ENCODE measurements around the gene LHX4. TPM values are rescaled to one million over a fixed set of nuclear protein-coding genes. Genes with fewer than 3 reads are reported as not detected.

The LHX4 gene
- total RNA-seq, 1 donor from 2014 or later = 2.1 TPM

GRCh38 chr1:180193141-180194047, 36.7 kb upstream of the LHX4 start:
- peak overlapping the region; percentile 56 for H3K4me3 Mint-ChIP-seq (ENCODE audit: unreplicated experiment)
- no peak overlapping the region for H3K27ac Mint-ChIP-seq (ENCODE audit: unreplicated experiment)
- peaks cover 29% of the 10 kb centered on the region for H3K36me3 Mint-ChIP-seq (ENCODE audit: unreplicated experiment)
- H3K27me3 Mint-ChIP-seq (ENCODE audit: unreplicated experiment) = peaks cover 28% of the 10 kb centered on the region
- H3K9me3 Mint-ChIP-seq (ENCODE audit: unreplicated experiment) = peaks cover 21% of the 10 kb centered on the region
- H3K4me1 Mint-ChIP-seq (ENCODE audit: low read depth, unreplicated experiment) = peaks cover 43% of the 10 kb centered on the region
- TF ChIP-seq CTCF (IDR thresholded peaks at IDR 0.05; ENCODE audit: partially characterized antibody, unreplicated experiment) = no peak
- no peak for DNase-seq

GRCh38 chr1:180194048-180194425, 36.0 kb upstream of the LHX4 start:
- no peak for DNase-seq
- peaks cover 24% of the 10 kb centered on the region for H3K27me3 Mint-ChIP-seq (ENCODE audit: unreplicated experiment)
- no peak overlapping the region for H3K27ac Mint-ChIP-seq (ENCODE audit: unreplicated experiment)
- no peak overlapping the region for H3K4me3 Mint-ChIP-seq (ENCODE audit: unreplicated experiment)
- no peak for TF ChIP-seq CTCF (IDR thresholded peaks at IDR 0.05; ENCODE audit: partially characterized antibody, unreplicated experiment)
- peaks cover 21% of the 10 kb centered on the region for H3K9me3 Mint-ChIP-seq (ENCODE audit: unreplicated experiment)
- peaks cover 37% of the 10 kb centered on the region for H3K4me1 Mint-ChIP-seq (ENCODE audit: low read depth, unreplicated experiment)
- H3K36me3 Mint-ChIP-seq (ENCODE audit: unreplicated experiment) = peaks cover 29% of the 10 kb centered on the region

GRCh38 chr1:180194546-180195207, 35.4 kb upstream of the LHX4 start:
- peaks cover 33% of the 10 kb centered on the region for H3K4me1 Mint-ChIP-seq (ENCODE audit: low read depth, unreplicated experiment)
- no peak for TF ChIP-seq CTCF (IDR thresholded peaks at IDR 0.05; ENCODE audit: partially characterized antibody, unreplicated experiment)

GRCh38 chr1:180195401-180195800, 34.7 kb upstream of the LHX4 start:
- Mint-ChIP-seq H3K9me3 (ENCODE audit: unreplicated experiment) (peaks cover 19% of the 10 kb centered on the region), H3K27ac (ENCODE audit: unreplicated experiment) (peak overlapping the region; percentile 95), H3K27me3 (ENCODE audit: unreplicated experiment) (peaks cover 27% of the 10 kb centered on the region), H3K4me3 (ENCODE audit: unreplicated experiment) (peak overlapping the region; percentile 30), H3K36me3 (ENCODE audit: unreplicated experiment) (peaks cover 26% of the 10 kb centered on the region), H3K4me1 (ENCODE audit: low read depth, unreplicated experiment) (peaks cover 31% of the 10 kb centered on the region)
- DNase-seq = no peak
- TF ChIP-seq CTCF (IDR thresholded peaks at IDR 0.05; ENCODE audit: partially characterized antibody, unreplicated experiment) = no peak

More at GRCh38 chr1:180194546-180195207, 35.4 kb upstream of the LHX4 start:
- Mint-ChIP-seq H3K36me3 (ENCODE audit: unreplicated experiment) (peaks cover 27% of the 10 kb centered on the region), H3K9me3 (ENCODE audit: unreplicated experiment) (peaks cover 19% of the 10 kb centered on the region), H3K4me3 (ENCODE audit: unreplicated experiment) (peak overlapping the region; percentile 34), H3K27me3 (ENCODE audit: unreplicated experiment) (peaks cover 27% of the 10 kb centered on the region), H3K27ac (ENCODE audit: unreplicated experiment) (peak overlapping the region; percentile 95)
- DNase-seq = peak; percentile 95

Measured in glutamatergic neuron (in vitro differentiated cells).